ENCODE data around the gene GNG10.

GRCh38 chr9:111645806-111646205 lies 15.6 kb upstream of the GNG10 start:
- TF ChIP-seq GATA2 (IDR thresholded peaks at IDR 0.05; ENCODE audit: low read depth, low read length) = no peak
- no peak for TF ChIP-seq GATA3 (IDR thresholded peaks at IDR 0.05; ENCODE audit: low read depth, low read length)

All from SH-SY5Y (cell line).